Lower leg skin (tissue), 3 donors: ENCODE results near the gene EFCAB6.

Experiments used
- CTCF ChIP-seq, 3 donors: fragments of 450-650 bp; IDR thresholded peaks; one replicate each; pipeline ENCODE4 v1.5.1; 2016; ENCODE audit warnings: antibody characterized with exemption in 3 of 3, mild to moderate bottlenecking in 3 of 3, moderate library complexity in 2 of 3
- POLR2A ChIP-seq, 2 donors: fragments of 450-650 bp; IDR thresholded peaks; one replicate each; pipeline ENCODE4 v1.6.1; 2016 to 2017; ENCODE audit warnings: antibody characterized with exemption in 2 of 2, mild to moderate bottlenecking in 1 of 2, moderate library complexity in 1 of 2

- TF ChIP-seq CTCF (IDR thresholded peaks at IDR 0.05): no peak
- TF ChIP-seq POLR2A (IDR thresholded peaks at IDR 0.05): no peak
Observed at GRCh38 chr22:43529934-43530333, 282.2 kb downstream of the EFCAB6 start.
